ENCODE measurements around the gene CCDC171.

- TF ChIP-seq, protein P1, sequence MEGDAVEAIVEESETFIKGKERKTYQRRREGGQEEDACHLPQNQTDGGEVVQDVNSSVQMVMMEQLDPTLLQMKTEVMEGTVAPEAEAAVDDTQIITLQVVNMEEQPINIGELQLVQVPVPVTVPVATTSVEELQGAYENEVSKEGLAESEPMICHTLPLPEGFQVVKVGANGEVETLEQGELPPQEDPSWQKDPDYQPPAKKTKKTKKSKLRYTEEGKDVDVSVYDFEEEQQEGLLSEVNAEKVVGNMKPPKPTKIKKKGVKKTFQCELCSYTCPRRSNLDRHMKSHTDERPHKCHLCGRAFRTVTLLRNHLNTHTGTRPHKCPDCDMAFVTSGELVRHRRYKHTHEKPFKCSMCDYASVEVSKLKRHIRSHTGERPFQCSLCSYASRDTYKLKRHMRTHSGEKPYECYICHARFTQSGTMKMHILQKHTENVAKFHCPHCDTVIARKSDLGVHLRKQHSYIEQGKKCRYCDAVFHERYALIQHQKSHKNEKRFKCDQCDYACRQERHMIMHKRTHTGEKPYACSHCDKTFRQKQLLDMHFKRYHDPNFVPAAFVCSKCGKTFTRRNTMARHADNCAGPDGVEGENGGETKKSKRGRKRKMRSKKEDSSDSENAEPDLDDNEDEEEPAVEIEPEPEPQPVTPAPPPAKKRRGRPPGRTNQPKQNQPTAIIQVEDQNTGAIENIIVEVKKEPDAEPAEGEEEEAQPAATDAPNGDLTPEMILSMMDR (IDR thresholded peaks at IDR 0.05) = no peak
- no peak for TF ChIP-seq POLR2A (IDR thresholded peaks at IDR 0.05)
These were observed 429.3 kb downstream of the CCDC171 start for GRCh38 chr9:15982182-15982581.
